GM12878 (cell line): Measurements from ENCODE around the gene CSMD2. TPM values are rescaled to one million over a fixed set of nuclear protein-coding genes. Genes with fewer than 3 reads are reported as not detected.

Experiments used
- ATAC-seq: fragments of 200-7000 bp; cut with Tn5 transposase; 3 replicates; pipeline ENCODE4 v1.9.1; 2020; ENCODE audit warnings: mild to moderate bottlenecking, moderate library complexity
- BruUV-seq: library from RNA; stranded (reverse); fragments of 400-500 nt; replicated peaks from 2 replicates; lab custom pipeline; 2021; lab: Mats Ljungman, UMichigan
- CTCF ChIA-PET: fragments of 300-600 bp; sonication (Branson Sonifier 250); formaldehyde crosslinking; extraction: SDS; loops from one replicate; lab custom pipeline; 2021; ENCODE audit warnings: inconsistent platforms; lab: Yijun Ruan, JAX
- POLR2A ChIA-PET: fragments of 350-600 bp; formaldehyde crosslinking; extraction: SDS; loops from one replicate; lab custom pipeline; 2021; ENCODE audit warnings: inconsistent platforms; lab: Charles Lee
- RAD21 ChIA-PET: fragments of 300-600 bp; sonication (Branson Sonifier 250); formaldehyde crosslinking; loops from one replicate; lab custom pipeline; 2023; ENCODE audit warnings: antibody characterized with exemption; ENCODE audit not compliant: unreplicated experiment; lab: Charles Lee
- SMC1A ChIA-PET: fragments of 300-600 bp; sonication (Branson Sonifier 250); formaldehyde crosslinking; loops from one replicate; lab custom pipeline; 2023; ENCODE audit not compliant: unreplicated experiment, uncharacterized antibody; lab: Charles Lee
- DNase-seq: peaks from one replicate; pipeline ENCODE4 v3.0.0-alpha.2; 2011; ENCODE audit warnings: low read depth, low spot score
- FAIRE-seq: peaks from 3 replicates; lab custom pipeline; 2011; peaks lifted over from hg19 to GRCh38; lab: Jason Lieb, UNC
- H2AFZ ChIP-seq: 2 replicates; pipeline ENCODE4 v1.6.0; 2011; ENCODE audit warnings: low read depth, low read length, control low read depth; ENCODE audit not compliant: control insufficient read depth
- H3K27ac ChIP-seq: 2 replicates; pipeline ENCODE4 v1.5.1; 2011; ENCODE audit warnings: control low read depth; ENCODE audit not compliant: control insufficient read depth, insufficient read depth
- H3K27me3 ChIP-seq, 2 experiments: replicated peaks in 1 of 2; 2 replicates each; pipeline versions ENCODE4 v1.6.0 to v1.6.1; 2011; ENCODE audit warnings: low read length in 1 of 2; ENCODE audit not compliant: control insufficient read depth in 2 of 2, insufficient read depth in 2 of 2
- H3K36me3 ChIP-seq, 2 experiments: 2 replicates each; pipeline ENCODE4 v1.5.1; 2011; ENCODE audit warnings: low read length in 1 of 2; ENCODE audit not compliant: control insufficient read depth in 2 of 2, insufficient read depth in 2 of 2
- H3K4me1 ChIP-seq: 2 replicates; pipeline ENCODE4 v1.6.1; 2011; ENCODE audit warnings: mild to moderate bottlenecking, low read length, moderate library complexity, mixed read lengths; ENCODE audit not compliant: control insufficient read depth, insufficient read depth
- H3K4me2 ChIP-seq: 2 replicates; pipeline ENCODE4 v1.6.0; 2011; ENCODE audit warnings: control low read depth; ENCODE audit not compliant: control insufficient read depth, insufficient read depth
- H3K4me3 ChIP-seq: fragments of 200-600 bp; sonication (generic); 2 replicates; pipeline ENCODE4 v1.5.1; 2016
- H3K79me2 ChIP-seq: 2 replicates; pipeline ENCODE4 v1.6.0; 2011; ENCODE audit warnings: low read length; ENCODE audit not compliant: control insufficient read depth, insufficient read depth
- H3K9ac ChIP-seq: 2 replicates; pipeline ENCODE4 v1.8.0; 2011; ENCODE audit warnings: low read length, control low read depth, mixed read lengths; ENCODE audit not compliant: control insufficient read depth, insufficient read depth
- H3K9me3 ChIP-seq: replicated peaks from 3 replicates; pipeline ENCODE4 v1.5.1; 2011; ENCODE audit warnings: mild to moderate bottlenecking, low read length; ENCODE audit not compliant: control insufficient read depth, insufficient read depth
- H4K20me1 ChIP-seq: 2 replicates; pipeline ENCODE4 v1.6.0; 2011; ENCODE audit not compliant: control insufficient read depth, insufficient read depth
- BRCA1 ChIP-seq: IDR thresholded peaks from 2 replicates; pipeline ENCODE4 v1.6.1; 2011; ENCODE audit warnings: low read depth, low read length, improper control_type of control experiment
- EP300 ChIP-seq, 2 experiments: fragments of 150-350 bp in 1 of 2; IDR thresholded peaks; 2 replicates each; pipeline ENCODE4 v1.6.1; 2011 to 2012; ENCODE audit warnings: low read depth in 2 of 2, low read length in 2 of 2, borderline replicate concordance in 1 of 2, improper control_type of control experiment in 1 of 2, inconsistent platforms in 1 of 2; ENCODE audit not compliant: control insufficient read depth in 1 of 2
- ESRRA ChIP-seq: IDR thresholded peaks from 2 replicates; pipeline ENCODE4 v1.6.1; 2012; ENCODE audit warnings: mild to moderate bottlenecking, low read length, improper control_type of control experiment
- FOXK2 ChIP-seq: fragments of 450-650 bp; IDR thresholded peaks from 2 replicates; pipeline ENCODE4 v1.6.1; 2017; ENCODE audit warnings: mild to moderate bottlenecking, moderate library complexity
- IRF4 ChIP-seq: IDR thresholded peaks from 2 replicates; pipeline ENCODE4 v1.6.1; 2011; ENCODE audit warnings: low read depth, low read length
- MEF2B ChIP-seq: fragments of 450-650 bp; IDR thresholded peaks from 2 replicates; pipeline ENCODE4 v1.6.1; 2018; ENCODE audit warnings: mild to moderate bottlenecking, moderate library complexity; ENCODE audit not compliant: partially characterized antibody, poor library complexity, severe bottlenecking
- NR2C1 ChIP-seq: fragments of 450-650 bp; IDR thresholded peaks from 2 replicates; pipeline ENCODE4 v1.6.1; 2017; ENCODE audit warnings: antibody characterized with exemption, mild to moderate bottlenecking, moderate library complexity
- RFX5 ChIP-seq: IDR thresholded peaks from 2 replicates; pipeline ENCODE4 v1.6.1; 2011; ENCODE audit warnings: low read depth, low read length, improper control_type of control experiment
- SREBF1 ChIP-seq: IDR thresholded peaks from 2 replicates; pipeline ENCODE4 v1.6.1; 2012; ENCODE audit warnings: mild to moderate bottlenecking, low read length
- TCF12 ChIP-seq: IDR thresholded peaks from 2 replicates; pipeline ENCODE4 v1.6.1; 2011; ENCODE audit warnings: low read depth, mild to moderate bottlenecking, low read length
- TCF3 ChIP-seq: IDR thresholded peaks from 2 replicates; pipeline ENCODE4 v1.6.1; 2012; ENCODE audit warnings: low read depth, mild to moderate bottlenecking, low read length, borderline replicate concordance; ENCODE audit not compliant: insufficient read depth
- YBX1 ChIP-seq: fragments of 450-650 bp; IDR thresholded peaks from 2 replicates; pipeline ENCODE4 v1.6.1; 2016; ENCODE audit warnings: antibody characterized with exemption
- WGBS: methylation state at CpG from one replicate; pipeline ENCODE4 v1.1.6; 2016; ENCODE audit warnings: low lambda C conversion rate; ENCODE audit not compliant: insufficient replicate concordance, insufficient coverage; ENCODE audit errors: missing lambda C conversion rate; 5-methylcytosine and 5-hydroxymethylcytosine counted together
- in situ Hi-C: fragments of 300-500 bp; cut with MboI; formaldehyde crosslinking; loops from 9 replicates; pipeline ENCODE4 v1.14.3; 2018; ENCODE audit warnings: mixed read lengths
- intact Hi-C: fragments of 100-400 bp; cut with micrococcal nuclease; formaldehyde crosslinking; loops from one replicate; pipeline ENCODE4 v1.14.2; 2022; ENCODE audit not compliant: unreplicated experiment
- polyA plus RNA-seq, 11 experiments: library from polyadenylated mRNA; depleted of rRNA in 4 of 11; unstranded in 6 of 11; stranded (reverse) in 5 of 11; fragments of >200 nt; fragmentation: Nextera tagmentation in 4 of 11; fragmentation: Illumina TruSeq in 1 of 11; extraction: Ambion mirVana in 4 of 11; extraction: Trizol in 1 of 11; gene quantifications; 1 replicate in 1 of 11; 2 replicates in 10 of 11; pipeline versions ENCODE4 v1.2.1 to v1.2.3, GENCODE V29; 2011 to 2016; ENCODE audit warnings: inconsistent platforms in 2 of 11, missing spikeins in 2 of 11, low read depth in 1 of 11
- total RNA-seq, 4 experiments: library from RNA; depleted of rRNA in 3 of 4; stranded (reverse); fragments of >200 nt in 3 of 4; fragmentation: Illumina TruSeq in 1 of 4; extraction: Trizol in 1 of 4; gene quantifications; 2 replicates each; pipeline versions ENCODE4 v1.2.1 to v1.2.3, GENCODE V29; 2013 to 2021
- TF ChIP-seq, protein P1 (sequence below): fragments of 450-650 bp; formaldehyde crosslinking; IDR thresholded peaks from 2 replicates; pipeline ENCODE4 v1.5.0; 2022; ENCODE audit warnings: mild to moderate bottlenecking, missing genetic modification characterization
- TF ChIP-seq, protein P2 (sequence below): fragments of 450-650 bp; IDR thresholded peaks from 2 replicates; pipeline ENCODE4 v1.6.1; 2017; ENCODE audit warnings: mild to moderate bottlenecking
- TF ChIP-seq, protein P3 (sequence below): fragments of 450-650 bp; IDR thresholded peaks from 2 replicates; pipeline ENCODE4 v1.6.1; 2017; ENCODE audit warnings: mild to moderate bottlenecking, low read depth, inconsistent platforms; ENCODE audit not compliant: poor library complexity, severe bottlenecking

CSMD2 gene
- total and polyA plus RNA-seq, 10 of the 15 experiments (the other 5 are each of a cell fraction or from before 2014, with no cell fraction given): under 0.01 TPM; not detected in 9

DNA sequence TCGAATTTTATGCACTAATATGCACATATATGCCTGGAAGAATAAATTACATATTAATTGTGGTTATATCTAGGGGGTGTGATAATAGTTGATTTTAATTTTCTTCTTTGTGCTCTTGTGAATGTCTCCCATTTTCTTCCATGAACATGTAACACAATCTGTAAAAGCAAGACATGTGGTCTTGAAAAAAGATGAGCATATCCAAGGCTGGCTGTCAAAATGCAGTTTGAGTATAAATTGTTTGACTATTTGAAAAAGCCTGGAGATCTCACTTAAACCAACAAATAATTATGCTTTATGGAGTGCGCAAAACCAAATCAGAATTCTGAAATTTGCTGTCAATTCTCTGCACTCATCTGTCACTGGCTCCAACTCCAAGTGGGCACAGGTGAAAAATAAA, 157.3 kb downstream of the CSMD2 start (continued):
- TF ChIP-seq NR2C1: no peak
- TF ChIP-seq YBX1: no peak

DNA sequence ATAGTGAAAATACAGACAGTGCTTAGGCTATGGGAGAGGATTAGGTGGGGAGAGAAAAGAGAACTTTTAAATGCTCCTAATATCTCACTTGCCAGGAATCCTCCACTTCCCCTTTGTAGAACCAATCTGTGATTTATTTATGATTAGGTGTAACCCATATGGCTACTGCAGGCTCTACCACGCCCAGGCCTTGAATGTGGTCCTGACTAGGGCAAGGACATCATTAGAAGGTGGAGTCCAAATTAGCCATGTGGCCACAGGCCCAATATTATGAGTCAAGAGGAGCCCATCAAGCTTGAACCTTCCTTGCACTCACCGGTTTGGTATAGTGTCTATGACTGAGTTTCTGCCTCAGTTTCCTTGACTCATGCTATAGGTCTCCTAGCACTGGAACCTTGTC, 159.7 kb downstream of the CSMD2 start:
- in situ Hi-C loops: no loop called here
- H3K79me2 ChIP-seq: no peaks in the 10 kb centered on the region
- SMC1A ChIA-PET: no interaction called here
- RAD21 ChIA-PET: no interaction called here
- no peaks in the 10 kb centered on the region for H3K9me3 ChIP-seq
- H3K27me3 ChIP-seq: no peaks in the 10 kb centered on the region
- no peak overlapping the region for H3K27ac ChIP-seq
- no peaks in the 10 kb centered on the region for H4K20me1 ChIP-seq
- H3K4me1 ChIP-seq: no peaks in the 10 kb centered on the region
- intact Hi-C loops: no loop called here
- ATAC-seq: no peak
- H3K9ac ChIP-seq: no peak overlapping the region
- POLR2A ChIA-PET: no interaction called here
- no peak for FAIRE-seq
- no peak for DNase-seq
- whole genome bisulfite sequencing: 41% methylated on average over 2 of the region's 2 CpGs
- no peak overlapping the region for H2AFZ ChIP-seq
- H3K4me2 ChIP-seq: no peak overlapping the region
- no peak overlapping the region for H3K4me3 ChIP-seq
- CTCF ChIA-PET: interaction anchor here (1.9 kb wide), 1 partner anchor 9 kb away, joined by 7 read pairs; no protein-coding TSS in a partner anchor
- H3K36me3 ChIP-seq: no peaks in the 10 kb centered on the region
- BruUV-seq: no TSS peak
- TF ChIP-seq IRF4 (no peak), MEF2B (no peak), FOXK2 (no peak), SREBF1 (no peak), TCF3 (no peak), EP300 (IDR thresholded peaks at IDR 0.05; ENCODE audit: borderline replicate concordance in 1 of 2, control insufficient read depth in 1 of 2, low read depth in 2 of 2, low read length in 2 of 2) (no peak), ESRRA (no peak), BRCA1 (no peak), RFX5 (no peak), TCF12 (no peak)
- TF ChIP-seq, protein P1, sequence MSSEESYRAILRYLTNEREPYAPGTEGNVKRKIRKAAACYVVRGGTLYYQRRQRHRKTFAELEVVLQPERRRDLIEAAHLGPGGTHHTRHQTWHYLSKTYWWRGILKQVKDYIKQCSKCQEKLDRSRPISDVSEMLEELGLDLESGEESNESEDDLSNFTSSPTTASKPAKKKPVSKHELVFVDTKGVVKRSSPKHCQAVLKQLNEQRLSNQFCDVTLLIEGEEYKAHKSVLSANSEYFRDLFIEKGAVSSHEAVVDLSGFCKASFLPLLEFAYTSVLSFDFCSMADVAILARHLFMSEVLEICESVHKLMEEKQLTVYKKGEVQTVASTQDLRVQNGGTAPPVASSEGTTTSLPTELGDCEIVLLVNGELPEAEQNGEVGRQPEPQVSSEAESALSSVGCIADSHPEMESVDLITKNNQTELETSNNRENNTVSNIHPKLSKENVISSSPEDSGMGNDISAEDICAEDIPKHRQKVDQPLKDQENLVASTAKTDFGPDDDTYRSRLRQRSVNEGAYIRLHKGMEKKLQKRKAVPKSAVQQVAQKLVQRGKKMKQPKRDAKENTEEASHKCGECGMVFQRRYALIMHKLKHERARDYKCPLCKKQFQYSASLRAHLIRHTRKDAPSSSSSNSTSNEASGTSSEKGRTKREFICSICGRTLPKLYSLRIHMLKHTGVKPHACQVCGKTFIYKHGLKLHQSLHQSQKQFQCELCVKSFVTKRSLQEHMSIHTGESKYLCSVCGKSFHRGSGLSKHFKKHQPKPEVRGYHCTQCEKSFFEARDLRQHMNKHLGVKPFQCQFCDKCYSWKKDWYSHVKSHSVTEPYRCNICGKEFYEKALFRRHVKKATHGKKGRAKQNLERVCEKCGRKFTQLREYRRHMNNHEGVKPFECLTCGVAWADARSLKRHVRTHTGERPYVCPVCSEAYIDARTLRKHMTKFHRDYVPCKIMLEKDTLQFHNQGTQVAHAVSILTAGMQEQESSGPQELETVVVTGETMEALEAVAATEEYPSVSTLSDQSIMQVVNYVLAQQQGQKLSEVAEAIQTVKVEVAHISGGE (CRISPR knock-in tag): no peak
- TF ChIP-seq, protein P2, sequence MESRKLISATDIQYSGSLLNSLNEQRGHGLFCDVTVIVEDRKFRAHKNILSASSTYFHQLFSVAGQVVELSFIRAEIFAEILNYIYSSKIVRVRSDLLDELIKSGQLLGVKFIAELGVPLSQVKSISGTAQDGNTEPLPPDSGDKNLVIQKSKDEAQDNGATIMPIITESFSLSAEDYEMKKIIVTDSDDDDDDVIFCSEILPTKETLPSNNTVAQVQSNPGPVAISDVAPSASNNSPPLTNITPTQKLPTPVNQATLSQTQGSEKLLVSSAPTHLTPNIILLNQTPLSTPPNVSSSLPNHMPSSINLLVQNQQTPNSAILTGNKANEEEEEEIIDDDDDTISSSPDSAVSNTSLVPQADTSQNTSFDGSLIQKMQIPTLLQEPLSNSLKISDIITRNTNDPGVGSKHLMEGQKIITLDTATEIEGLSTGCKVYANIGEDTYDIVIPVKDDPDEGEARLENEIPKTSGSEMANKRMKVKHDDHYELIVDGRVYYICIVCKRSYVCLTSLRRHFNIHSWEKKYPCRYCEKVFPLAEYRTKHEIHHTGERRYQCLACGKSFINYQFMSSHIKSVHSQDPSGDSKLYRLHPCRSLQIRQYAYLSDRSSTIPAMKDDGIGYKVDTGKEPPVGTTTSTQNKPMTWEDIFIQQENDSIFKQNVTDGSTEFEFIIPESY: no peak
- TF ChIP-seq, protein P3, sequence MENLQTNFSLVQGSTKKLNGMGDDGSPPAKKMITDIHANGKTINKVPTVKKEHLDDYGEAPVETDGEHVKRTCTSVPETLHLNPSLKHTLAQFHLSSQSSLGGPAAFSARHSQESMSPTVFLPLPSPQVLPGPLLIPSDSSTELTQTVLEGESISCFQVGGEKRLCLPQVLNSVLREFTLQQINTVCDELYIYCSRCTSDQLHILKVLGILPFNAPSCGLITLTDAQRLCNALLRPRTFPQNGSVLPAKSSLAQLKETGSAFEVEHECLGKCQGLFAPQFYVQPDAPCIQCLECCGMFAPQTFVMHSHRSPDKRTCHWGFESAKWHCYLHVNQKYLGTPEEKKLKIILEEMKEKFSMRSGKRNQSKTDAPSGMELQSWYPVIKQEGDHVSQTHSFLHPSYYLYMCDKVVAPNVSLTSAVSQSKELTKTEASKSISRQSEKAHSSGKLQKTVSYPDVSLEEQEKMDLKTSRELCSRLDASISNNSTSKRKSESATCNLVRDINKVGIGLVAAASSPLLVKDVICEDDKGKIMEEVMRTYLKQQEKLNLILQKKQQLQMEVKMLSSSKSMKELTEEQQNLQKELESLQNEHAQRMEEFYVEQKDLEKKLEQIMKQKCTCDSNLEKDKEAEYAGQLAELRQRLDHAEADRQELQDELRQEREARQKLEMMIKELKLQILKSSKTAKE: no peak
